HepG2 (cell line): Measurements from ENCODE around the gene R3HDM4. TPM values are rescaled to one million over a fixed set of nuclear protein-coding genes. Genes with fewer than 3 reads are reported as not detected.

Experiments
- AGO2 ChIP-seq: fragments of 200-400 bp; formaldehyde crosslinking; optimal IDR thresholded peaks from 2 replicates; pipeline ENCODE3; 2017; ENCODE audit warnings: mild to moderate bottlenecking, low read depth, low read length, moderate library complexity
- DNMT1 ChIP-seq: sonication (generic); formaldehyde crosslinking; IDR thresholded peaks from 2 replicates; pipeline ENCODE4 v1.5.1; 2020; ENCODE audit warnings: mild to moderate bottlenecking, missing genetic modification reagents
- EED ChIP-seq: sonication (generic); formaldehyde crosslinking; IDR thresholded peaks from 2 replicates; pipeline ENCODE4 v1.5.0; 2020; ENCODE audit warnings: mild to moderate bottlenecking, missing genetic modification reagents
- HBP1 ChIP-seq: IDR thresholded peaks from 2 replicates; pipeline ENCODE4 v1.6.1; 2016; ENCODE audit warnings: low read depth, control low read depth
- JARID2 ChIP-seq: sonication (generic); formaldehyde crosslinking; IDR thresholded peaks from 2 replicates; pipeline ENCODE4 v1.8.1; 2023; ENCODE audit warnings: missing genetic modification reagents, inconsistent platforms; ENCODE audit not compliant: insufficient replicate concordance
- NAIF1 ChIP-seq: sonication (generic); formaldehyde crosslinking; IDR thresholded peaks from 2 replicates; pipeline ENCODE4 v1.5.0; 2020; ENCODE audit warnings: mild to moderate bottlenecking, missing genetic modification reagents, borderline replicate concordance
- NFYC ChIP-seq: IDR thresholded peaks from 2 replicates; pipeline ENCODE4 v1.6.1; 2016; ENCODE audit warnings: missing genetic modification reagents, missing compliant biosample characterization
- NR1H2 ChIP-seq: sonication (generic); formaldehyde crosslinking; IDR thresholded peaks from 2 replicates; pipeline ENCODE4 v1.8.1; 2022; ENCODE audit warnings: low read depth, missing genetic modification reagents, borderline replicate concordance
- SRY ChIP-seq: sonication (generic); formaldehyde crosslinking; IDR thresholded peaks from 2 replicates; pipeline ENCODE4 v1.8.0; 2022; ENCODE audit warnings: mild to moderate bottlenecking, missing genetic modification reagents
- TCF12 ChIP-seq, 2 experiments: fragments of 450-650 bp in 1 of 2; sonication (generic) in 1 of 2; formaldehyde crosslinking in 1 of 2; IDR thresholded peaks; 2 replicates each; pipeline versions ENCODE4 v1.6.1 to v1.8.0; 2017 to 2022; ENCODE audit warnings: antibody characterized with exemption in 1 of 2, mild to moderate bottlenecking in 1 of 2, missing genetic modification reagents in 1 of 2, moderate library complexity in 1 of 2
- ZBTB4 ChIP-seq: sonication (generic); formaldehyde crosslinking; IDR thresholded peaks from 2 replicates; pipeline ENCODE4 v1.4.0; 2020; ENCODE audit warnings: missing genetic modification reagents, mild to moderate bottlenecking, borderline replicate concordance
- ZFP36L2 ChIP-seq: sonication (generic); formaldehyde crosslinking; IDR thresholded peaks from 2 replicates; pipeline ENCODE4 v1.4.0; 2020; ENCODE audit warnings: missing genetic modification reagents
- ZFP41 ChIP-seq: sonication (generic); formaldehyde crosslinking; IDR thresholded peaks from 2 replicates; pipeline ENCODE4 v1.4.0; 2020; ENCODE audit warnings: mild to moderate bottlenecking, missing genetic modification reagents, borderline replicate concordance
- ZNF121 ChIP-seq: sonication (generic); formaldehyde crosslinking; IDR thresholded peaks from 2 replicates; pipeline ENCODE4 v1.5.0; 2020; ENCODE audit warnings: mild to moderate bottlenecking, missing genetic modification reagents
- ZNF326 ChIP-seq: sonication (generic); formaldehyde crosslinking; IDR thresholded peaks from 2 replicates; pipeline ENCODE4 v1.4.0; 2020; ENCODE audit warnings: missing genetic modification reagents, borderline replicate concordance
- ZNF709 ChIP-seq: sonication (generic); formaldehyde crosslinking; IDR thresholded peaks from 2 replicates; pipeline ENCODE4 v1.5.0; 2020; ENCODE audit warnings: mild to moderate bottlenecking, missing genetic modification reagents
- ZNF740 ChIP-seq: sonication (generic); formaldehyde crosslinking; IDR thresholded peaks from 2 replicates; pipeline ENCODE4 v1.4.0; 2020; ENCODE audit warnings: missing genetic modification reagents
- polyA plus RNA-seq, 8 experiments: library from polyadenylated mRNA; depleted of rRNA in 3 of 8; stranded (reverse) in 7 of 8; unstranded in 1 of 8; fragments of >200 nt; fragmentation: Illumina TruSeq in 4 of 8; extraction: Trizol in 4 of 8; gene quantifications; 2 replicates each; pipeline versions ENCODE4 v1.2.1 to v1.2.3, GENCODE V29; 2011 to 2016; ENCODE audit warnings: low read depth in 4 of 8, missing spikeins in 1 of 8, mixed read lengths in 1 of 8; ENCODE audit not compliant: insufficient read depth in 1 of 8
- total RNA-seq, 5 experiments: library from RNA; depleted of rRNA; stranded (reverse); fragments of >200 nt; fragmentation: Illumina TruSeq; extraction: Trizol; gene quantifications; 2 replicates each; pipeline ENCODE4 v1.2.3, GENCODE V29; 2016; ENCODE audit warnings: low read depth in 1 of 5
- TF ChIP-seq, protein P1 (sequence below): sonication (generic); formaldehyde crosslinking; IDR thresholded peaks from 2 replicates; pipeline ENCODE4 v1.9.0; 2021; ENCODE audit warnings: missing genetic modification reagents, borderline replicate concordance
- TF ChIP-seq, protein P2 (sequence below): sonication (generic); formaldehyde crosslinking; IDR thresholded peaks from 2 replicates; pipeline ENCODE4 v1.4.0; 2020; ENCODE audit warnings: missing genetic modification reagents, borderline replicate concordance

Gene R3HDM4
- total and polyA plus RNA-seq, 2 of the 13 experiments (the other 11 are each of a cell fraction or from before 2014, with no cell fraction given) = 26.2 to 26.9 TPM

GRCh38 chr19:917323-918151, 4.5 kb upstream of the R3HDM4 start, which contains the start of gene KISS1R (continued):
- TF ChIP-seq, protein P1, sequence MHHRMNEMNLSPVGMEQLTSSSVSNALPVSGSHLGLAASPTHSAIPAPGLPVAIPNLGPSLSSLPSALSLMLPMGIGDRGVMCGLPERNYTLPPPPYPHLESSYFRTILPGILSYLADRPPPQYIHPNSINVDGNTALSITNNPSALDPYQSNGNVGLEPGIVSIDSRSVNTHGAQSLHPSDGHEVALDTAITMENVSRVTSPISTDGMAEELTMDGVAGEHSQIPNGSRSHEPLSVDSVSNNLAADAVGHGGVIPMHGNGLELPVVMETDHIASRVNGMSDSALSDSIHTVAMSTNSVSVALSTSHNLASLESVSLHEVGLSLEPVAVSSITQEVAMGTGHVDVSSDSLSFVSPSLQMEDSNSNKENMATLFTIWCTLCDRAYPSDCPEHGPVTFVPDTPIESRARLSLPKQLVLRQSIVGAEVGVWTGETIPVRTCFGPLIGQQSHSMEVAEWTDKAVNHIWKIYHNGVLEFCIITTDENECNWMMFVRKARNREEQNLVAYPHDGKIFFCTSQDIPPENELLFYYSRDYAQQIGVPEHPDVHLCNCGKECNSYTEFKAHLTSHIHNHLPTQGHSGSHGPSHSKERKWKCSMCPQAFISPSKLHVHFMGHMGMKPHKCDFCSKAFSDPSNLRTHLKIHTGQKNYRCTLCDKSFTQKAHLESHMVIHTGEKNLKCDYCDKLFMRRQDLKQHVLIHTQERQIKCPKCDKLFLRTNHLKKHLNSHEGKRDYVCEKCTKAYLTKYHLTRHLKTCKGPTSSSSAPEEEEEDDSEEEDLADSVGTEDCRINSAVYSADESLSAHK (CRISPR knock-in tag) = no peak
- 0 out of 2 replicates have a peak, but pooled peaks have one; percentile 79 for TF ChIP-seq SRY (CRISPR knock-in tag)
- no peak for TF ChIP-seq ZNF709 (CRISPR knock-in tag)
- TF ChIP-seq NFYC = no peak
- no peak for TF ChIP-seq JARID2 (CRISPR knock-in tag)
- TF ChIP-seq, protein P2, sequence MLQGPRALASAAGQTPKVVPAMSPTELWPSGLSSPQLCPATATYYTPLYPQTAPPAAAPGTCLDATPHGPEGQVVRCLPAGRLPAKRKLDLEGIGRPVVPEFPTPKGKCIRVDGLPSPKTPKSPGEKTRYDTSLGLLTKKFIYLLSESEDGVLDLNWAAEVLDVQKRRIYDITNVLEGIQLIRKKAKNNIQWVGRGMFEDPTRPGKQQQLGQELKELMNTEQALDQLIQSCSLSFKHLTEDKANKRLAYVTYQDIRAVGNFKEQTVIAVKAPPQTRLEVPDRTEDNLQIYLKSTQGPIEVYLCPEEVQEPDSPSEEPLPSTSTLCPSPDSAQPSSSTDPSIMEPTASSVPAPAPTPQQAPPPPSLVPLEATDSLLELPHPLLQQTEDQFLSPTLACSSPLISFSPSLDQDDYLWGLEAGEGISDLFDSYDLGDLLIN = peak; percentile 87; the same call in 1 of the 2 replicates
- TF ChIP-seq ZFP41 (CRISPR knock-in tag) = peak; percentile 90; the same call in 1 of the 2 replicates
- TF ChIP-seq HBP1 (CRISPR knock-in tag) = no peak
- no peak for TF ChIP-seq TCF12 (IDR thresholded peaks at IDR 0.05)
- TF ChIP-seq TCF12 (CRISPR knock-in tag; IDR thresholded peaks at IDR 0.05) = peak; percentile 24
- peak; percentile 31; the same call in 1 of the 2 replicates for TF ChIP-seq ZNF121 (CRISPR knock-in tag)
- peak; percentile 96 for TF ChIP-seq ZNF740 (CRISPR knock-in tag)
- TF ChIP-seq ZBTB4 (CRISPR knock-in tag) = no peak
- peak; percentile 72 for TF ChIP-seq DNMT1 (CRISPR knock-in tag)
- TF ChIP-seq AGO2 = no peak
- TF ChIP-seq EED (CRISPR knock-in tag) = no peak
- 0 out of 2 replicates have a peak, but pooled peaks have one; percentile 32 for TF ChIP-seq NR1H2 (CRISPR knock-in tag)
- TF ChIP-seq ZFP36L2 (CRISPR knock-in tag) = no peak
- TF ChIP-seq NAIF1 (CRISPR knock-in tag) = no peak
- no peak for TF ChIP-seq ZNF326 (CRISPR knock-in tag)
